IPS-20b (cell line): ENCODE data around the gene ECHDC3.
A peak's percentile ranks its signal among the peaks of the same experiment; 100 is the strongest.

Source experiments
- H3K27ac ChIP-seq: one replicate; pipeline ENCODE4 v1.5.1; 2013; ENCODE audit warnings: low read length
- H3K27me3 ChIP-seq: 2 replicates; pipeline ENCODE4 v1.6.1; 2013; ENCODE audit warnings: mild to moderate bottlenecking, low read length, inconsistent platforms; ENCODE audit not compliant: insufficient read depth
- H3K36me3 ChIP-seq: 2 replicates; pipeline ENCODE4 v1.6.1; 2013; ENCODE audit warnings: low read depth, mild to moderate bottlenecking, inconsistent platforms, low read length, moderate library complexity; ENCODE audit not compliant: insufficient read depth
- H3K4me1 ChIP-seq: 2 replicates; pipeline ENCODE4 v1.6.1; 2013; ENCODE audit warnings: mild to moderate bottlenecking, control low read depth, inconsistent platforms, low read length, moderate library complexity; ENCODE audit not compliant: insufficient read depth
- H3K4me3 ChIP-seq: 2 replicates; pipeline ENCODE4 v1.5.1; 2013; ENCODE audit warnings: mild to moderate bottlenecking, low read length, inconsistent platforms
- H3K9ac ChIP-seq: 2 replicates; pipeline ENCODE4 v1.6.1; 2013; ENCODE audit warnings: low read depth, mild to moderate bottlenecking, inconsistent platforms, low read length, moderate library complexity
- H3K9me3 ChIP-seq: 2 replicates; pipeline ENCODE4 v1.6.1; 2013; ENCODE audit warnings: mild to moderate bottlenecking, low read depth, low read length, inconsistent platforms; ENCODE audit not compliant: insufficient read depth

ECHDC3 gene

DNA sequence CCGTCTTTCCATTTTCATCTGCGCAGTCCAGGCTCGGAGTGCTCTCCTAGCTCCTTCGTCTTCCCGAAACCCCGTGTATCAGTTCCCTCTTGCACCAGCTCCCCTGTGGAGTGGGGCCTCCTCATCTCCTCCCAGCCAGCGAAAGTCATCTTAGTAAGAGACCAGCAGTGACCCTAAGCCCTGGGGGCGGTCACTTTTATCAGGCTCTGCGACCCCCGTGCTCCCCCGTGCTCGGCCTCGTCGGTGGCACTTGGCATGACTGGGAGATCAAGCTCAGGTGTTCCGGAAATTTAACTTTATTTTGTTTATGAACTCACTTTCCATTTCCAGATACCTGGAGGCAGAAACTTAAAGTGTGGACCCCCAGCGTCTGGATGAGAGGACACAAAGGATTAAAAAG lies 574 bp upstream of the ECHDC3 start:
- no peaks in the 10 kb centered on the region for H3K9me3 ChIP-seq
- no peak overlapping the region for H3K27ac ChIP-seq
- peak overlapping the region; percentile 64 for H3K4me3 ChIP-seq
- H3K4me1 ChIP-seq, result no peaks in the 10 kb centered on the region; the same call in 1 of the 2 replicates
- H3K27me3 ChIP-seq, result peaks cover 9% of the 10 kb centered on the region
- peak overlapping the region; percentile 39; the same call in 1 of the 2 replicates for H3K9ac ChIP-seq
- no peaks in the 10 kb centered on the region for H3K36me3 ChIP-seq

DNA sequence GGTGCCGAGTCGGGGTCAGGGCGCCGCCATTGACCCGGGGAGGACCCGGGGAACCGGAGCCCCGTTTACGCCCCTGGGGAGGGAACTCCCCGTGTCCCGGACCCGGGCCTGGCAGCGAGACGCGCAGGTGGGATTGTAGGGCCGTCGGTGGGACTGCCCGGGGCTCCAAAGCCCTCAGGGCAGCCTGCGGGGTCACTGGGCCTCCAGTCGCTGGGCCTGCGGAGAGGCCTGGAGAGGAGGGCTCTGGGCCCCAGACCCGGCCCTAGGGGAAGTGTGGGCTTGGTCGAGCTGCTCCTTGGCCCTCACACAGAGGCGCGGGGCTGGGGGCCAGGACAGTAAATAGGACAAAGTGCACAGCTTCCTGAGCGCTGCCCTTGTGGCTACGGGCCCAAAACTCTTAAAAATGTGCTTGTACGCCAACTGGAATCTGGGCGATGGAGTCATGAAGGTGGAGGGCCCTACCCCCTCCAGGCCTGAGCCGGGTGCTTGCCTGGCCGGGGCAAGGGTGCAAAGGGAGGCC lies 657 bp downstream of the ECHDC3 start:
- Histone ChIP-seq H3K9me3 (no peaks in the 10 kb centered on the region), H3K4me1 (no peaks in the 10 kb centered on the region; the same call in 1 of the 2 replicates), H3K9ac (peak overlapping the region; percentile 73; the same call in 1 of the 2 replicates), H3K27me3 (peaks cover 9% of the 10 kb centered on the region), H3K4me3 (peak overlapping the region; percentile 64), H3K36me3 (peaks cover 5% of the 10 kb centered on the region; the same call in 1 of the 2 replicates), H3K27ac (no peak overlapping the region)

DNA sequence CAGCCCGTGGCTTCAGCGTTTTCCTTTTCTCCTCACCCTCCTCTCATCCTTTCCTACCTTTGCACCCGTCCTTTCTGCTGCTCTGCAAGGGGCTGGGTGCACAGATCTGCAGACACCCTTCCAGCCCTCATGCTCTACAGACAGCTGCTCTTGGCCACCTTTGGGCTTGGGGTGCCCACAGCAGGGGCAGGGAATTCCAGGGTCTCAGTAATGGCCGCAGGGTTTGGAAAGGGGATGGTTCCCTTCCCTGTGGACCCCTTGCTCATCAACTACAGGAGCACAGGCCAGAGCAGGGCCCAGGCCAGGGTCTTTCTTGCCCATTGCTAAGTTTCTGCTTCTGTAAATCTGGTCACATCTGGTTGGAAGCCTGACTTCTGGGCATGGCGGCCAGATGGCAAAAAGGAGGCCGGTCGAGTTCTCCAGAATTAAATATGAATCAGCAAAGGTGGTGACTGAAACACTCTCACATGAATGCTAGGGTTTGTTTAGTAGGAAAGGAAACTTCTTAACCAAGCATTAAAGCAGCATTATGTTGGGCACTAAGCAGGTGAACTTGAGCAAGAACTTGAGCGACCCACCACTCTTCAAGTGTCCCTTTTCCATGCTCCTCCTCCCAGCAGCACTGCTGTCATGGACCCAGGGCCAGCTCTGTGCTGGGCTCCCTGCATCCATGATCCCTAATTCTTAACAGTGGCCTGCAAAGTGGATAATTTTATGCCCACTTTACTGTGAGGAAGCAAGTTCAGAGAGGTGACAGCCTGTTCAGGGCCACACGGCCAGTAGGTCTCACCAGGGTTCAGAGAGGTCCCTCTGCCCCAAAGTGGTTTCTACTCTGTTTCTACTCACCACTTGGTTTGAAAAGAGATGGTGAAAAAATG lies 1.5 kb downstream of the ECHDC3 start:
- H3K27me3 ChIP-seq, result peaks cover 9% of the 10 kb centered on the region
- peaks cover 7% of the 10 kb centered on the region; the same call in 1 of the 2 replicates for H3K36me3 ChIP-seq
- no peak overlapping the region for H3K27ac ChIP-seq
- H3K4me1 ChIP-seq, result no peaks in the 10 kb centered on the region; the same call in 1 of the 2 replicates
- peak overlapping the region; percentile 64; the same call in 1 of the 2 replicates for H3K4me3 ChIP-seq
- peak overlapping the region; percentile 32; the same call in 1 of the 2 replicates for H3K9ac ChIP-seq
- no peaks in the 10 kb centered on the region for H3K9me3 ChIP-seq

DNA sequence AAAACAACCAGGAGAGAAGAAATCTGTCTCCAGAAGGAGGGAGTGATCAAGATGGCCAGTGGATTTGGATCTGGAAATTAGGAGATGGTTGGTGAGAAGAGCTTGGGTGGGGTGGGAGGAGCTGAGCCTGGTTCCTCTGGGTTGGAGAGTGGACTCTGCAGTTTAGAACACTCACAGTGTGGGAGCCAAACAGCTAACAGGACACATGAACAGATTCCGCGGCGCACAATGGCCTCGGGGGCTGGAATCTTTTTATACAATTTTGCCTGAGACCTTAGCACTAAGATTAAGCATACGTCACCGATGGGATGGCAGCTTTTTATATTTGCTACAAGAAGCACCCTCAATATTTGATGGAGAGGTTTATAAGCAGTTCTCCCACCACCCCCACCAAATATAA lies 2.9 kb downstream of the ECHDC3 start:
- H3K4me3 ChIP-seq, result no peak overlapping the region
- H3K27me3 ChIP-seq, result peaks cover 9% of the 10 kb centered on the region
- no peaks in the 10 kb centered on the region; the same call in 1 of the 2 replicates for H3K4me1 ChIP-seq
- no peak overlapping the region for H3K9ac ChIP-seq
- peaks cover 14% of the 10 kb centered on the region; the same call in 1 of the 2 replicates for H3K36me3 ChIP-seq
- H3K27ac ChIP-seq, result no peak overlapping the region
- H3K9me3 ChIP-seq, result no peaks in the 10 kb centered on the region

DNA sequence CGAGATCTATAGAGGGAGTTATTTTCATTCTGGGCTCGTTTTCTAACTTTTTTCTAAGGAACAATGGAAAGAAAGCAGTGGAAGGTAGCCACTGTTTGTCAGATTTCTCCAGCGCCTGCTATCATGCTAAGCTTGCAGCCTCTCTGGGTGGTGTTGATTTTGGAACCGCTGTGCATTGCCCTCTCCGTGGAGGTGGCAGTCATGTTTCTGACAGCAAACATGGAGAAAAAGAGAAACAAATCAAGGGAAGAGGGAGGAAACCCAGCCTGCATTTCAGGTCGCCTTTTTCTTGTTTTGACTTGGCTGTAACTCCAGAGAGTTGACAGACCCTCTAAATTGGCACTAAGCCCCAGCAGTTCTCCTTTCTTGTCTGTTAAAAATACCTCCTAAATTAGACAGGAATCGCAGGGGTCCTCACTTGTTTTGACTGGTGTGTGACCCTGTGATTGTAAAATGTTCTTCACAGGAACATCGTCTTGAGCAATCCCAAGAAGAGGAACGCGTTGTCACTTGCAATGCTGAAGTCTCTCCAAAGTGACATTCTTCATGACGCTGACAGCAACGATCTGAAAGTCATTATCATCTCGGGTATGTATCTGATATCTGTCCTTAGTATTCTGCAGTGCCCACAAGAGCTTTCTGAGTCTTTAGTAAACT lies 4.8 kb downstream of the ECHDC3 start:
- Histone ChIP-seq H3K36me3 (peaks cover 25% of the 10 kb centered on the region), H3K4me3 (no peak overlapping the region), H3K9me3 (no peaks in the 10 kb centered on the region), H3K9ac (no peak overlapping the region), H3K4me1 (no peaks in the 10 kb centered on the region), H3K27ac (no peak overlapping the region), H3K27me3 (peaks cover 5% of the 10 kb centered on the region; the same call in 1 of the 2 replicates)

DNA sequence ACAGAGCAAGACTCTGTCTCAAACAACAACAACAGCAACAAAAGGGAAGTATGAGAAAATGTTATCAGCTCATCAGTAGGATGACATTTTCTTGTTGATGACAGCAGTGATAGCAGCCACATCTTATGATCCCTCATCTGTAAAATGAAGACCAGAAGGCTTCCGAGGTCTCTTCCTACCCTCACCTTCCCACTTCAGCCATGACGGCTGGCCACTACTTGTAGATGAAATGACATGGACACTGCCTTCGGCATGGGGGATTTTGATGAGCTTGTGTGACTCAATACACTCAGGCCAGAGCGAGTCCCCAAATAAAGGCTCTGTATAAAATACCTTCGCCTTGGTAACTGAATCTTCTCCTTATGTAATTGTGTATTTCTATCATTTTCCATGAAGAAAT lies 6.7 kb downstream of the ECHDC3 start:
- no peaks in the 10 kb centered on the region for H3K27me3 ChIP-seq
- no peak overlapping the region for H3K4me3 ChIP-seq
- H3K9ac ChIP-seq, result no peak overlapping the region
- H3K36me3 ChIP-seq, result peaks cover 25% of the 10 kb centered on the region
- H3K4me1 ChIP-seq, result no peaks in the 10 kb centered on the region
- no peaks in the 10 kb centered on the region for H3K9me3 ChIP-seq
- H3K27ac ChIP-seq, result no peak overlapping the region

DNA sequence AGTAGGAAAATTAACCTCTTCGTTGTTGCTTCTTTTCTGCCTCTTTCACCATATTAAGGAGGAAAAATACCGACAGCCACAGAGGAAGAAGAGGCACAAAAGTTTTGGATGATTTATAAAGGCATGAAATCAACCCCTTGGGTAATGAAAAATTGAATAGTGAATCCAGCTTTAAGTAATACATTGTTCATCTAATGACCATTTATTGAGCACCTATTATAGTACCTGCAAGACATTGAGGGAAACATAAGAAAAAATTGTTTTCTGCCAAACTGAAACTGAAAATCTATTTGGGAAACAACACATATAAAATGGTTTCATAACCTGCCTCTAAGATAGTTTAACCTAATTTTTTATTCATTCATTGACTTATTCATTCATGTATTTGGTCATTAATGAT lies 8.2 kb downstream of the ECHDC3 start:
- H3K27me3 ChIP-seq, result no peaks in the 10 kb centered on the region
- H3K4me3 ChIP-seq, result no peak overlapping the region
- peaks cover 25% of the 10 kb centered on the region for H3K36me3 ChIP-seq
- H3K9ac ChIP-seq, result no peak overlapping the region
- H3K27ac ChIP-seq, result no peak overlapping the region
- no peaks in the 10 kb centered on the region for H3K4me1 ChIP-seq
- no peaks in the 10 kb centered on the region for H3K9me3 ChIP-seq

DNA sequence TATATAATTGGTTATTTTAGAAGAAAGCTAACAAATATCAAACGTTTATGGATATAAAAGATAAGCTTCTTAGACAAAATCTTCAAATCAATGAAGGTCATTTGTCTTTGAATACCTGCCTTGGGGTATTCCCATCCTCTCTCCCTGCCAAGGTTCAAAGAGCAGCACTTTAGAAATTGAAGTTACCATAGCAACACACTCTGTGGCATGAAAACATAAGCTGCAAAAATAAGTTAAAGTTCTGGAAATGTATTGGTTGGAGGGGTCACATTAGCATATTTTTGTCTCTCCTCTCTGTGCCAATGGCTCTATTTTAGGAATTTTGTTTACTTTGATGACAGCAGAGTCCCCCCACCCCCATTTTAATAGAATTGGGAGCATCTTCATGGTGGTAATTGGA lies 12.0 kb downstream of the ECHDC3 start:
- H3K27ac ChIP-seq, result no peak overlapping the region
- H3K9me3 ChIP-seq, result no peaks in the 10 kb centered on the region
- no peaks in the 10 kb centered on the region for H3K4me1 ChIP-seq
- no peaks in the 10 kb centered on the region for H3K27me3 ChIP-seq
- H3K4me3 ChIP-seq, result no peak overlapping the region
- peaks cover 23% of the 10 kb centered on the region for H3K36me3 ChIP-seq
- H3K9ac ChIP-seq, result no peak overlapping the region

DNA sequence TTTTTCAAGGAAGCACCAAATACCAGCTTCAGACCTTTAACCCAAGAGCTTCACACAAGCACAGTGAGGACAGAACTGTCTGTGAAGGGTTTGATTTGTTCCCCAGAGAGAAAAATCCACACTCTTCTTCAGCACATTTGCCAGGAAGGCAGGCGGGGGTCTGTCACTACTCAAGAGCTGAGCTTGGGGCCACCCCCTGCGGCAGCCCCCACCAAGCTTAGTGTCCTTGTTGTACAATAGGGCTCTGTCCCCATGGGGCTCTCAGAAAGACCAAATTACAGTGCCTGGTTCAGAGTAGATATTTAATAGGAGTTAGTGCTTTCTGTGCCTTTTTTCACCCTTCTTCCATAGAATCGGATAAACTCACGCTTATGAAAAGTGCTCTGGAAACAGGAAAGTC lies 12.4 kb downstream of the ECHDC3 start:
- Histone ChIP-seq H3K27me3 (no peaks in the 10 kb centered on the region), H3K9ac (no peak overlapping the region), H3K36me3 (peaks cover 20% of the 10 kb centered on the region), H3K4me1 (no peaks in the 10 kb centered on the region), H3K27ac (no peak overlapping the region), H3K4me3 (no peak overlapping the region), H3K9me3 (no peaks in the 10 kb centered on the region)

DNA sequence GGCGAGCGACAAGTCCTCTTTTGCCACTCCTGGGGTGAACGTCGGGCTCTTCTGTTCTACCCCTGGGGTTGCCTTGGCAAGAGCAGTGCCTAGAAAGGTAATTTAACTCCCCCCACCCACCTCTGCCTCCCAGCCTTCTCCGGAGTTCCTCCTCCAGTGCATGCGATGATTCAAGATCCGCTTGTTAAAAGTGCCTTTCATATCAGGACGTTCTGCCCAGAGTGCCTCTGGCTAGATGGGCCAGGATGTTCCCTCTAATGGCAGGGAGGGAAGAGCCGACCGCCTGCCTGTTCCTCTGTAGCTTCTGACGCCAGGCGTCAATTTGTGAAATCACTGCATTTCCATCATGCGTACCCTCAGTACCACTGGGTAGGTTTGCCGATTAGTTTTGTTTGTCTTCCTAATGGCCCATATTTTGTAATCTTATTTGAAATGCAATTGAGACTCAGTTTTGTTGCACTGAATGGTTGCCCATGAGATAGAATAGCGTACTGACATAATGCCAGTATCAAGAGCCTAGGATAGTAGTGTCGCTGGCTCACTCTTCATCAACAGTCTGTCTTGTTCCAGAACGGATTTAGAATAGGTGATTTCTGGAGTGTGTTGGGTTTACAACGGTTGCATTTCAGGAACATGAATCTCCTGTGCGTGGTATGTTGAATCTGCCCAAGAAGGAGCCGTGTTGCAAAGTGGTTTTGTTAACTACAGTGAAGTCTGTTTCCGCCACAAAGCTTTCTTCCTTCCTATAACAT lies 13.5 kb downstream of the ECHDC3 start:
- Histone ChIP-seq H3K9ac (no peak overlapping the region), H3K4me1 (no peaks in the 10 kb centered on the region), H3K4me3 (no peak overlapping the region), H3K27me3 (no peaks in the 10 kb centered on the region), H3K36me3 (peaks cover 12% of the 10 kb centered on the region), H3K27ac (no peak overlapping the region), H3K9me3 (no peaks in the 10 kb centered on the region)

DNA sequence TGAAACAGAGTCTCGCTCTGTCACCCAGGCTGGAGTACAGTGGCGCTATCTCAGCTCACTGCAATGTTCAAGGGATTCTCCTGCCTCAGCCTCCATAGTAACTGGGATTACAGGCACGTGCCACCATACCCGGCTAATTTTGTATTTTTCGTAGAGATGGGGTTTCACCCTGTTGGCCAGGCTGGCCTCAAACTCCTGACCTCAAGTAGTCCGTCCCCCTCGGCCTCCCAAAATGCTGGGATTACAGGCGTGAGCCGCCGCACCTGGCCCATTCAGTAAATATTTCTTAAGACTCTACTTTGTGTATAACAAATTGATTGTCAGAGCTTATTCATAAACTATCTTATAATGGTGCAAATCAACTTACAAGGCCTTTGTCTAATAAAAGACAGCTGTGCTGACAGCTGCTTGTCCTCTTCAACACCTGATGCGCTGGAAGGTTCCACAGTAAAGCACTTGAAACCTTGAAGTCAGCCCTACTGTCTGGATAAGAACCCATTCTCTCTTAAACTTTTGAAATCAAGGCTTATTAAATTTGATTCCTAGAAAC lies 14.7 kb downstream of the ECHDC3 start:
- Histone ChIP-seq H3K9ac (no peak overlapping the region), H3K4me1 (no peaks in the 10 kb centered on the region), H3K4me3 (no peak overlapping the region), H3K36me3 (peaks cover 6% of the 10 kb centered on the region), H3K9me3 (no peaks in the 10 kb centered on the region), H3K27ac (no peak overlapping the region), H3K27me3 (no peaks in the 10 kb centered on the region)
